NCI-H1092 (cell line): Measurements from ENCODE around the gene AKTIP.

ENCODE experiments used
- DNase-seq: peaks from one replicate; lab custom pipeline; 2025; lab: John Stamatoyannopoulos, UW

Gene AKTIP

GRCh38 chr16:53480394-53480793 is 22.6 kb downstream of the AKTIP start:
- no peak for DNase-seq

- no peak for DNase-seq
These were observed 24.0 kb downstream of the AKTIP start for GRCh38 chr16:53478965-53479364.

- DNase-seq, result no peak
These were observed 26.1 kb downstream of the AKTIP start for GRCh38 chr16:53476867-53477266.

- DNase-seq, result no peak
These were observed 37.3 kb downstream of the AKTIP start for GRCh38 chr16:53465606-53466280.

- DNase-seq, result no peak
These were observed 44.4 kb downstream of the AKTIP start for GRCh38 chr16:53458635-53459034.

GRCh38 chr16:53457670-53458069 is 45.3 kb downstream of the AKTIP start:
- DNase-seq, result no peak

- no peak for DNase-seq
These were observed 46.4 kb downstream of the AKTIP start for GRCh38 chr16:53456625-53457024.

GRCh38 chr16:53453928-53454327 is 49.1 kb downstream of the AKTIP start:
- no peak for DNase-seq

- no peak for DNase-seq
These were observed 53.0 kb downstream of the AKTIP start for GRCh38 chr16:53449816-53450517.

- no peak for DNase-seq
These were observed 56.9 kb downstream of the AKTIP start for GRCh38 chr16:53446090-53446489.

- no peak for DNase-seq
These were observed 57.5 kb downstream of the AKTIP start for GRCh38 chr16:53445534-53445933.
